GM18907 (cell line): ENCODE measurements around the gene SDSL.

ENCODE experiments used
- ATAC-seq: cut with Tn5 transposase; IDR thresholded peaks from one replicate; pipeline ENCODE4 v1.9.1; 2021; ENCODE audit warnings: mild to moderate bottlenecking, moderate library complexity; ENCODE audit not compliant: unreplicated experiment

The SDSL gene

DNA sequence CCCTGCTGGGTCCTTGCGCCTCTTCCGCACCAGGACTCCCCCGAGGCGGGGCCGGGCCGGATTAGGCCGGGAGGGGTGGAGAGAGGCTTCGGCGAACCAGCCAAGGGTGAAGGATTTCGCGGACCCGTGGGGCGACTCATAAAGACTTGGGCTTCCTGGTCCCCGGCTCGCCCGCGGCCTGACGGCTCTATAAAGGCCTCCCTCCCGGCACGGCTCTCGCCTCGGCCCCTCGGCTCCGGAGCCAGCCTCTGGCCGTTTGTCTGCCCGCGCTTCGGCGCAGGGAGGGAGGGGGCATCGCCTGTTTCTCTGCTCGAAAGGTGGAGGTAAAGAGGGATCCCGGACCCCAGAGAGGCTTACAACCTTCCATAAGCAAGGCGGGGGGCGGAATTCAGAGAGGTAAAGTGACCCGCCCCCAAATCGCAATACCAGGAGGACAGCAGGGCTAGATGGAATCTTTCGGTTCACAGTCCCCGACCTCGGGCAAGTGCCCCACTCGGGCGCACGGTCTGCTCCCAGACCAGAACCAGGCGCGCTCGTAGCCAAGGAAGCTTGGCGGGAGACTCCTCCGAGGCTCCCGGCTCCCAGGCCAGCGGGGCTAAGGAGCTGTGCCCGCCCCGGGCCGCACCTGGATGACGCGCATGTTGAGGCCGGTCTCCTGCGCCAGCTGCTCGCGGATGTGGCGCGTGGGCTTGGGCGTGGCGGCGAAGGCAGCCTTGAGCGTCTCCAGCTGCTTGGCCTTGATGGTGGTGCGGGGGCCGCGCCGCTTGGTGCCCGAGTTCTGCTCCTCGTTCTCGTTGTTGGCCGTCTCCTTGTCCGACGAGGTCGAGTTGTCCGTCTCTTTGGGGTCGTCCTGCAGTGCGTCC is 45.6 kb downstream of the SDSL start:
- no peak for ATAC-seq

DNA sequence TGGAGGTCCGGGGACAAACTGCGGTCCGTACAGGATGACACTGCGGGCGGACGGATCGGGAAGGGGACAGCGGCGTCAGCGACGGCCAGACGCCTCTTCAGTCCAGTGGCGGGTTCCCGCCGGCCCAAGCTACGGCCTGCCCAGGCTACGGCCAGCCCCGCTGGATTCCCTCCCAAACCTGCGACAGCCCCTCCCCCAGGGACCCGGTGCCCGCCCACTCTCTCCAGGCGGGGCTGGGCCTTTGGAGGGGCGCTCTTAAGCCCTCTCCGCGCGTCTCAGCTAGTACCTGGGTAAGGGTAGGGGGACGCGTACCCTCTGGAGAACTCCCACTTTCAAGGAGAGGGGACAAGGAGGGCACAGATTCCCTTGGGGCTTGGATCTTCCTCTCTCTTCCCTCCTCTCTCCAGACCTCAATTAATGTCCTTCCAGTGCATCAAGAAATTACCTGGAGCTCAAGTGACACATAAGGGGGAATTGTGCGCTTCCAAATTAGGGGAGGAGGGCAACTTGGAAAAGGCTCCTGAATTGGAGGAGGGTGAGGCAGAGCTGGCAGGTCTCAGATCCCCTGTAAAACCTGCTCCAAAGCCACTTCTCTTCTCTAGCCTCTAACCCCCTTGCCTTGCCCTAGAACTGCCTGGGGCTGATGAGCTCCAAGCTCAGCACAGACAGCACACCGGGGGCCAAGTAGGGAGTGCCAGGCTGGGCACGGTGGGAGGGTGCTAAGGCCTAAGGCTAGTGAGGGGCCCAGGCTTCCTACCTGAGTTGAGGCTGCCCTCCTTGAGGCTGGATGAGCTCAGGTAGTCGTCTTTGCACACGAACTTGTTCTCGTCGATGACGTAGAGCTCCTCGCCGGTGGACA is 46.4 kb downstream of the SDSL start:
- ATAC-seq: no peak

DNA sequence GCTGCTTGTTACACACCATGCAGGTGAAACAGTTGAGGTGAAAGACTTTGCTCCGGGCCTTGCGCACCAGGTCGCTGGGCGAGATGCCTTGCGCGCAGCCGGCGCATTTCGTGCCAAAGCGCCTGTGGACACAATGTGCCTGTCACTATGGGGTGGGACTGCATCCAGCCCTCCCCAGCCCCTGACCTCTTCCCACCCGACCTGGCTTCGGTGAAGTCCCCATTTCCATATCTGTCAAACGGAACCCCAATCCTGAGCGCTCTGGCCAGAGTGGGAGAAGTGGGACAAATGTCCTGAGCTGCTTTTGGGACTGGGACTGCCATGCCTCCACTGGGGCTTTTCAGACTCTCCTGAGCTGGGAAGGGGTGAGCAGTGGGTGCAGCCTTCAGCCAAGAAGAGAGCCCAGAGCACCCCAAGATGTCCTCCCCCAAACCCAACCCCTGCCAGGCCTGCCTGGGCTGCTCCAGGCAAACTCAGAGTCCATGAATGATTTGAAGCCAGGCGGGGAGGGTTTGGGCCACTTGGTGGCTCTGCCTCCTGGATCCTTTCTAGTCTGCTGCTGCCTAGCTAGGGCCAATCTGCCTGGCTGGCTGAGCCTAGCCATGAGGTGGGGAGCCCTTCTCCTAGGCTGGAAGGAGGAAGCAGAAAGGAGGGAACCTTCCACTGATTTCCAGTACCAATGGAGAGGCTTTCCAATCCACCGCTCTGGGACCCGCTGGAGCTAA is 47.2 kb downstream of the SDSL start:
- ATAC-seq: no peak

DNA sequence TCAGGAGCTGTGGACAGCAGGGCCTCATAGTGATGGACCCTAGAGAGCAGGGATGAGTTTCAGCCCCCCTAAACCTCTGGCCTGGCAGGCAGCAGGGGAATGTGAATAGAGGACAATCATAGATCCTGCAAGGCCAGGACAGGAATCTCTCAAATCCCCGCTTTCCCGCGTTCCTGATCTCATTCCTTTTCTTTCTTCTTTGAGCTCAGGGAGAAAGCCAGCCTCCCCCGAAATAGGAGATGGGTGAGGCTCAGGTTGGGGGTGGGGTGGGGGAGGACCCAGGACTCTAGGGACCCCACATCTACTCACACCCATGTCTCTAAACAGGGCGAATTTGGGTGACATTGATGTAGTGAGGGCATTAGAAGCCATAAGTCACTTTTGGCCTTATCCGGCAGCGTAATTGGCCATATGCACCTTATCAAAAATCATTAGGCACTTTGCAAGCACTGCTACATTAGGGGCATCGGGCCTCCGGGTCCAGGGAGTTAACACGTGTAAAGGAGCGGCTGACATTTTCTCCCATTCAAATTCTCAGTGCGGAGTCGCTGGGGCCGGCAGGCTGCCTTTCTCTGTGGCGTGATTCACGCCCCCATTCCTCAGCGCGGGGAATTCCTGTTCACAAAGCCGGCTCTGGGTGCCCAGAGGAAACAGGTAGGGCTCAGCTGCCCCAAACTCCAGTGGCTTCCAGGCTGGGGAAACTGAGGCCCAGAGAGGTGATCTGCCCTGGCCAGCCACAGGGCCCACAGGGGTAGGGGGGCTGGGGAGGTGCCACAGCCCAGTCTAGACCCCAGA is 48.0 kb downstream of the SDSL start:
- no peak for ATAC-seq

DNA sequence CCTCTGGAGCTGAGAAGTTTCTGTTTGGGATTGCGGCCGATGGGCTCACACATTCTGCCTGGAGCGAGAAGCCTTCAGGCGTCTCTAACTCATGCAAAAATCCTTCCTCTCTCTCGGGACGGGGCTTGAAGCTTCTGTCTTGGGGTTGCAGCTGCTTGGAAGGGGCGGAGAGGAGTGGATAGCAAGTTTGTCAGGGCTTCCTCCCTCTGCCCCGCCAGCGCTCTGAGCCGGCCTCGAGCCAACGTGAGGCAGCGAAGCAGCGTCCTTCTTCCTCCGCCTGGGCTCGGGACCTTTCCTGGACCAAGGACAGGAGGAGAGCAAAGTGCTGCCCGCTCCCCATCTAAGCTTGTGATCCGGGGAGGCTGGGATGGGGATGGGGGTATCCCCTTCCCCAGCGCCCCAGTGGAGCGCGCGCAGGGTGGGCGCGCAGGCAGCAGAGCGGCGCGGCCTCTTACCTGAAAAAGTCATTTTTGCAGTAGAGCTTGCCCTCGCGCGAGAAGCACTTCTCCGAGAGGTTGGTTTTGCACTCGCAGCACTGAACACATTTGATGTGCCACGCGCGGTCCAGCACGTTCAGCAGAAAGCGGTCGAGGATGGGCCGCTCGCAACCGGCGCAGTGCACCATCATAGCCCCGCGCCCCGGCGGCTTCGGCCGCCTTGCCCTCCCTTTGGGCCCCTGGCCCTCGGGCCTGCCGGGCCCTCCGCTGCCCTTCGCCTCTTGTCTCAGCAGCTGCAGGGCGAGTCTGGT is 48.9 kb downstream of the SDSL start:
- ATAC-seq: no peak

DNA sequence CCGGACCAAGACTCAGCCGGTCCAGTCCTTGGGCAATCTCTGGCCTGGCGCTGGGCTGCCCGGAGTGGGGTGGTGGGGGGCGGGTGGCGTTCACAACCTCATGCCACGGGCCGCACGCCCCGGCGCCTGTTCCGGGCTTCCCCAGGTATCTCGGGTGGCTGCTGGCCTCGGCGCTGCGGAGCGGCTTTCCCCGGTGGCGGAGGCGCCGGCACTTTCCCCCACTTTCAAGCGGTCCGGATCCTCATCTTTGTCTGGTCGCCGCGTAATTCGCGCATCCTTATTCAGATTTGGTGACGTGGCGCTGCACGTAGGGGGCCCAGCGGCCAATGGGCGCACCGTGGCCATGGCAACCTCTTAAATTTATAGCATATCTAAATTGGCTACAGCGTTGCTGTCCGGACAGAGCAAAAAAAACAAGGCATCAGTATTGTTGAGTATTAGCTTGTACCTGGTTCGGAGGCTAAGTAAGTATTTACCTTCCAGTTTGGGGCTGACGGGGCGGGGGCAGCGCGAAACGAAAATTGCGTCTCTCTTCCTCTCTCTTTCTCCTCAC is 49.5 kb downstream of the SDSL start, which contains the start of gene LHX5:
LHX5 (minus strand) TSS at position 253 of the 553 bp plus-strand sequence. CDS start 373 bp downstream, outside the sequence.
- ATAC-seq: no peak

DNA sequence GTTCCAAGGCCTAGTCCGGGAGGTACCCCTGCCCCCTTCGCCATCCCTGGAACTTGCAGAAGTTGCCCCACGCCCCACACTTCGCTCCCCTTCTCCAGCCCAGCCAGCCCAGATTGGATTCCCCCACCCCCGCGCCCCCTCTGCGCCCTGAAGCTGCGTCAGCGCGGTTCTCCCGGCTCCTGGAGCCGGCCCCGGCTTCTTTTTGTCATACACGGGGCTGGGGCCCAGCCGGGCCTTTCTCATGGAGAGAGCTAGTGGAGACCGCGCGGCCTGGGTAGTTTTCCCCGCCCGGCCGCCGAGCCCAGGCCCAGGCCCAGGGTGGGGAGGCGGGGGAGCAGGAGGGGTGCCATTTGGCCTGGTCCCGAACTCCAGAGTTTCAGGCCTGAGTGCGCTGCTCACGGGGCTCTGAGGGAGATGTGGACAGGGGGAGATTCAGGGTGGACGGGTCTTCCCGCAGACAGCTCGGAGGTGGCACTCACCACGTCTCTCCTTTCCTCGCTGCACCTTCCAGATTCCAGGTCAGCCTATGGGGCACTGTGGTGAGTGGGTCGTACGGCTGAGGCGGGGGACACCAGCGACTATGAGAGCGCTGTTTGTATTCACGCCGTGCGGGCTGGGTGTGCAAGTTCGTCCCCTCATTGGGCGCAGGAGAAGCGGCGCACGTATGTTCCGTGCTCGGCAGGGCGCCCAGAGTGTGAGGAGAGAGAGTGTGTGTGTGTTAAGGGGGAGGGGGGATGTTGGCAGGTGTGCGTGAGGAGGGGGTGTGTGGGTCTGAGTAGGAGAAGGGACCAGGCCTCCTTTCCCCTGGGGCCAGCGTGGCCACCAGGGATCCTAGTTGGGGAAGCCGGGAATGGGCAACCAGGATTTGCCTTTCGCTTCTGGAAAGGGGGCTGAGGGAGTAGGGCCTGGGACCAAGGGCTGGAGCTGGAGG is 50.3 kb downstream of the SDSL start:
- ATAC-seq: no peak

DNA sequence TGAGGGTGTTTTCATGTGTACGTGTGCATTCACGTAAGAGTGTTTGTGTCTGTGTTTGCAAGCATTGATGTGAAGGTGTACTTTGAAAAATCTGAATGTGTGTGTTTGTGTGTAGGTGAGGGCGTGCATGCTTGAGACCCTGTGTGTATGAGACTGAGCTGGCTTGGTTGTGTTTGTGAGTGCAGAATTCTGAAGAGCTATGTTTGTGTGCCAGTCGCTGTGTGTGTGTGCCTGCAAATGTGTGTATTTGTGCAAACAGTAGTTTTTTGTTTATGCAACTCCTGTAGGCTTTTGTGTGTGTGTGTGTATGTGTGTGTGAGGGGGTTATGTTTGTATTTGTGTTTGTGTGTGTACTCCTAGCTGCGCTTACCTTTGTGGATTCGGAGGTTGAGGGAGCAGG is 51.2 kb downstream of the SDSL start:
- no peak for ATAC-seq

DNA sequence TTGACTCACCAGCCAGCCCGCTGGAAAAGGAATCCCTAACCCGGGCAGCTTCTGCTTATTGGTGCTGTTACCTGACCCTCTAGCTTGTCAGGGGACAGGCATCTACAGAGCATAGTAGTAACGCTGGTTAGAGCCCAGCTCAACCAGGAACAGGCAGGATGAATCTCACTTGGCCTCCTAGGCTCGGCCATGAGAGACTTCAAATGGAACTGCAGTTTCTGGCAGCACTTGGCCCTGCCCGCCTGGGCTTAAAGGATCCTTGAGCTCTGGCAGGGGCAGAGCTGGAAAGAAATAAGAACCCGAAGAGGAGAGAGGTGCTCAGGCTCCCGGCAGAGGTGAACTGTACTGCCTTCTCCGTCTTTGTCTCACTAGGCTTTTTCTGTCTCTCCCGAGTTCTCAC is 51.8 kb downstream of the SDSL start:
- no peak for ATAC-seq

DNA sequence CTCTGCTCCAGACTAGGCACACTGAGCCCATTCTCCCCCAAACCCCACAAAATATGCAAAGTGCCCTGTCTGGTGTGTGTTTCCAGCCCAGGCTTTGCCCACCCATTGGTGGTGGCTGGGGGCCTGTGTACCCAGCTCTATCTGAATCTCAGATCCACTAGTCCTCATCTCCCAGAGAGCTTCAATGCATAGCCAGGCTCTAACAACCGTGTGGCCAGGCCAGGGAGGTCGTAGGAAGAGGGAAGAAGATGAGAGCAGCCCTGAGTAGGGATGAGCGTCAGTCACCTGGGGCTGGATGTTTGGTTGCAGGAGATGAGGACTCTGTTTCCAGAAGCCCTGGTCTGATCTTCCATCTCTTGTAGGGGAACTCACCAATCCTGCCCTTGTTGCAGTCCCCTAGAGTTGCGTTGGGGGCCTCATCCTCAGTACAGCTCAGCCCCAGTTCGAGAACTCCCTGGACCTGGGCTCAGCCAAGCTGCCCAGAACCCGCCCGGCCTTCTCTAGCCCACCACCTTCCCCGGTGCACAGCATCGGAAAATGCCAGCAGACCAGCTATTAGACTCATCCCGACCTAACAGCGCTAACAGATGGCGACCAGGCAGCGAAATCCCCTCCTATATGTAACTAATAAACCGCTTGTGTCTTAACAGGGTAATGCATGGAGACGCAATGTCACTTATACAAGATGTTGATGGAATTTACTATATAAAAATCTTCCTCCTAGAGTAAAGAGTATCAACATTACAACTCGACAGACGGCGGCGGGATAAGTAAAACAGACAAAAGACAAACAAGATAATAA is 52.7 kb downstream of the SDSL start:
- ATAC-seq: no peak

DNA sequence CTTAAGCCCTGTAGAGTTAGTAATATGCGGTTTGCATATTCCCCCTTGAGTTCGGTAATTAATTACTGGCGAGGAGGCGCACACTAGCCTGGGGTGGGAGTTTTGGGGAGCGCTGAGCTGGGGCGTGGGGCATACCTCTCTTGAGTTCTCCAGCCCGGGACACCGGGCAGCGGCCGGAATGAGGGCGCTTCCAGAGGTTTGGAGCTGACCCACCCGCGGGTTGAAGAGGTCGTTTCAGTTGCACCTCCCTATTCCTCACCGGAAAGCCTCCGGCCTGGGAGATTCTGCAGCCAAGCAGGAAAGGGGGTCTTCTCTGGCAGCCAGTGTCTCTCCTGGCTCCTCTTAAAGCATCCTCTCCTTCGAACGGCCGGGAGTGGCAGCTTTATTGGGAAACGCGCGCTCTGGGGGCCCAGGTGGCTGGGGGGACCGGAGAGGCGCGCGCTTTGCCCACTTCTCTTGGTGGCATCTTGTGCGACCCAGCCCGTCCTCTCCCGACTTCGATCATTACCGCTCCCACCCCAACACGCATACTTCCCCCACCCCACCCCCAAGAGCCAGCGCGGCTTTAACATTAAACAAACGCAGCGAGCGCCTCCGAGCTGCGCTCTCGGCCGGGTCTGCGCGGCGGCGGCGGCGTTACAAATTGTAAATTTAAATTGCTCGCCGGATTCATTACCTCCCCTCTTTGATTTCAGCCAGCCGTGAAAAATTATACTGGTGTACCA is 53.4 kb downstream of the SDSL start:
- no peak for ATAC-seq

DNA sequence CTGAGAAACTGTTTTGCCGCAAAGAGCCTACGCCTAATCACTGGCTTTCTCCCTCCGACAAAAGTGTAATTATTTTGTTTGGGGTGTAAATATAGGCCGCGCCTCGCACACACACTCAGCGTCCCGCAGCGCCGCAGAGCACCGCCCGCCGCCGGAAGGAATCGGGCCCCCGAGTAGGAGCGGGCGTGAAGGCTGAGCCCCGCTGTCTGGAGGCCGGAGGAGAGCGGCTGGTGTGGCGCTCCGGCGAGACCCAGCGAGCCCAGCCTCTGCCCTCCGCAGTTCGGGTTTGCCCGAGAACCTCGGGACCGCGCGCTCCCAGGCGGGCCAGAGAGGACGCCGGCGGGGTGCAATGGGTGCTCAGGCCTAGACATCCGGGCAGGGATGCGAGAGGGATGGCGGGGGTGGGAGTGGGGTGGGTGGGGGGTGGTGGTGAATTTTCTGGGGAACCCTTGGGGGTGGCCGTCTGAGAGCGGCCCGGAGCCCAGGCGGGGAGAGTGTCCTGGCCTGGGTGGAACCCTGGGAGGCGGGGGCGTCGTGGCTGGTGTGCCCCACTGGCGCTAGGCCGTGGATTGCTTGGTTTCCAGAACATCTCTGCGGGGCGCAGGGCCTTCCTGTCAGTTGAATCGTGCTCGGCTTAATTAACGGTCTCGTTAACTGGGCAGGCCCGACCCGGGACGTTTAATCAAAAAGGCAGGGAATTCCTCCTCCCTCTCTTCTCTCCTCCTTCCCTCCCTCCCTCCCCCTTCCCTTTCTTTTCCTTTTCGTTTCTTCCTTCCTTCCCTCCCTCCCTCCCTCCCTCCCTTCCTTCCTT is 54.2 kb downstream of the SDSL start:
- ATAC-seq: no peak

DNA sequence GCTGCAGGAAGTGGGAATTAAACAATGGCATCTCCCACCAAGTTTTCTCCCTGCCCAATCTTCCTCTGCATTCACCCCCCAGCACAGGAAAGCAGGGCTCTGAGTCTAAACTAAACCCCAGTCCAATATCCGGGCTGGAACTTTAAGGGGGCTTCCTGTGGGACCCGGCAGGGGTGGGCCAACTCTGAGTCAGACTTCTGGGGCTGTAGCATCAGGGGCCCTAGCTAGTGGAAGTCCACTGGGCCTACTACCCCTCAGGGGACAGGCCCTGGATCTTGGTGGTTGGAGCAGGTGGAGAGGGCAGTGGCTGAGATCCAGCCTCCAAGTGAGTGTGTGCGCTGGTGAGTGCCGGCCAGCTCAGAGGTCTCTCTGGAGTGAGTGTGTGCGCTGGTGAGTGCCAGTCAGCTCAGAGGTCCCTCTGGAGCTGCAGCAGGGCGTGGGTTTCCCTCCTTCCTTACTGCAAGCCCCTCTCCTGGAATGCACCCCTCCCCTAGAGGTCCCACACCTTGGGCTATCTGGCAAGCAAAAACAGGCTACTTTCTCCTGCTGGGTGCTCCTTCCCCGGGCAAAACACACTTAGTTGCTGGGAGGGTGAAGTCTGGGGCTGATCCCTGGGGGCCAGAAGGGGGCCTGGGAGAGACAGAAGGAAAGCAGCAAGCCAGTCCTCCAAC is 55.1 kb downstream of the SDSL start:
- no peak for ATAC-seq

DNA sequence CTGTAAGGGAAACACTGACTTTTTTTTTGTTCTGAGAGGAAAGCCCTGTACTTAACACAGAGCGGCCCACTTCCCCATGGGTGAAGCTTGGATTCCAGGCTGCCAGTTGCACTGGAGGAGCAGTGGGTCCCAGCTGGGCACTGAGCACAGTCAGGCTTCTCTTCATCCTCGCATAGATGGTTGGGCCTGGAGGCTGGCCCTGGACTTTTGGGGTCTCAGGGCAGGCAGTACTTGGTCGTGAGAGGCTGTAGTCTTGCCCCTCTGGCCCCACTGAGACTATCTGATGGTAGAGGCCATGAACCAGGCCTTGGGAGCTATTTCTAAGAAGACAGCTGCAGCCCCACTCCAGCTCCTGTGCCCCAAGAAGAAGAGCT is 55.6 kb downstream of the SDSL start:
- no peak for ATAC-seq

DNA sequence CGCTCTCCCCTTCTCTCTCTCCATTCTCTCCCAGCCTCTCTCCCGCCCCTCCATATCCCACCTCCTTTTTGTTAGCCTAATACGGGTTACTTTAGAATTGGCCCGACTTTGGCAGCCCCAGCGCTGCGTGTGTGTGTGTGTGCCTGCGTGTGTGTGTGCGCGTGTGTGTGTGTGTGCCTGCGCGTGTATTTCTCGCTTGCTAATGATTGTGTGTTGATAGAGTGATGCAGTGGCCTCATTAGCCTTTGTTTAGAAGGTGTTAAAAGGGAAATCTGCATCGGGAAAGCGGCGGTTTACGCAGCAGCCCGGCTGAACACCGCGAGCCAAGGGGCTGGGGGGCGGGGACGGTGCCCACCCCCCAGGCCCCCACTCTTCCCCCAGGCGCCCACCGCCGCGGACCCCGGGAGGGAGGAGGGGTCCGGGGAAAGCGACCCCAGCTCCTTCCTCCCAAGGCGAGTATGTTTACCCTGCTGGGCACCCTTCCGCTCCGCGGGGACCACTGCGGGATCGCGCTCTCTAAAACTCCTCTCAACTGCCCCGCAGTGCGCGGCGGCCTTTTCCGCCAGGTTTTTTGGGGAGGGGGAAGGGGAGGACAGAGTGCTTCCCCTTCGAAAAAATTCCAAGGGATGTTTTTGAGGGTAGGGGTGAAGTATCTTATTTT is 56.3 kb downstream of the SDSL start:
- no peak for ATAC-seq
